SW480 (cell line): ENCODE measurements around the gene ECD.

Experiments used
- DNase-seq: peaks from one replicate; pipeline ENCODE4 v3.0.0-alpha.2; 2016; ENCODE audit warnings: low spot score

The ECD gene

GRCh38 chr10:73167783-73168464 is at the start of gene ECD, which contains the start of gene FAM149B1:
Gene ECD (minus strand): TSS chr10:73168008. CDS start chr10:73163937, 4,071 bp downstream.
Gene FAM149B1 (plus strand): TSS chr10:73168119. CDS start chr10:73168340, 221 bp downstream.
- peak; percentile 86 for DNase-seq

GRCh38 chr10:73215749-73216148 is 47.9 kb upstream of the ECD start:
- no peak for DNase-seq

GRCh38 chr10:73211106-73211811 is 43.5 kb upstream of the ECD start:
- no peak for DNase-seq

GRCh38 chr10:73210395-73211105 is 42.7 kb upstream of the ECD start:
- DNase-seq = no peak

- no peak for DNase-seq
Observed at GRCh38 chr10:73209705-73210104, 41.9 kb upstream of the ECD start.

- DNase-seq = no peak
Observed at GRCh38 chr10:73207883-73208282, 40.1 kb upstream of the ECD start.

GRCh38 chr10:73206385-73206784 is 38.6 kb upstream of the ECD start:
- DNase-seq = no peak

GRCh38 chr10:73205890-73206289 is 38.1 kb upstream of the ECD start:
- no peak for DNase-seq

- DNase-seq = no peak
Observed at GRCh38 chr10:73205081-73205480, 37.3 kb upstream of the ECD start.

GRCh38 chr10:73190188-73190587 is 22.4 kb upstream of the ECD start:
- DNase-seq = no peak

- no peak for DNase-seq
Observed at GRCh38 chr10:73186266-73186665, 18.5 kb upstream of the ECD start.

GRCh38 chr10:73183667-73184281 is 16.0 kb upstream of the ECD start:
- DNase-seq = no peak

GRCh38 chr10:73182568-73182967 is 14.8 kb upstream of the ECD start:
- DNase-seq = no peak

- no peak for DNase-seq
Observed at GRCh38 chr10:73174148-73174925, 6.5 kb upstream of the ECD start.

GRCh38 chr10:73172867-73173266 is 5.1 kb upstream of the ECD start:
- no peak for DNase-seq

GRCh38 chr10:73169320-73169719 is 1.5 kb upstream of the ECD start:
- no peak for DNase-seq

- DNase-seq = peak; percentile 33
Observed at GRCh38 chr10:73168465-73168803, 626 bp upstream of the ECD start.

GRCh38 chr10:73167458-73167782 is 388 bp downstream of the ECD start:
- no peak for DNase-seq

GRCh38 chr10:73166972-73167371 is 836 bp downstream of the ECD start:
- no peak for DNase-seq

- DNase-seq = no peak
Observed at GRCh38 chr10:73163096-73163495, 4.7 kb downstream of the ECD start.

- DNase-seq = no peak
Observed at GRCh38 chr10:73161662-73162061, 6.1 kb downstream of the ECD start.

- DNase-seq = no peak
Observed at GRCh38 chr10:73161079-73161478, 6.7 kb downstream of the ECD start.
